ENCODE data around the gene RAD18.

DNA sequence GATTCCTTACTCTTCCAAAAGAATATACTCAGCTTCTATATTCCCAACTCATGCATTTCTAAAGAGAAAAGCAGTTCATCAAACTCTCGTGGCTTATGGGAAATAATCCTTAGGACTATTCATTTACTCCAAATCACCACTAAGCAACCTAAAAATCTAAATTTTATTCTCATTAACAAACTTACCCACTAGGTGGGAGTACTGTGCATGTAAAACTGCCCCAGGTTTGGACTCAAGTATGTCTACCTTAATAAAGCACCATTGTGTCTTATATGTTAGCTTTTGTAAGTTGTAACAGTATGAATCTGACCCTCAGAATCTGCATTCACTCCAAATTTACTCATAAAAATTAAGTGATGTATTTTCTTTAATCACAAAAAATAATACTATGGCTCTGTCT is 25.3 kb downstream of the RAD18 start:
- TF ChIP-seq, protein P1, sequence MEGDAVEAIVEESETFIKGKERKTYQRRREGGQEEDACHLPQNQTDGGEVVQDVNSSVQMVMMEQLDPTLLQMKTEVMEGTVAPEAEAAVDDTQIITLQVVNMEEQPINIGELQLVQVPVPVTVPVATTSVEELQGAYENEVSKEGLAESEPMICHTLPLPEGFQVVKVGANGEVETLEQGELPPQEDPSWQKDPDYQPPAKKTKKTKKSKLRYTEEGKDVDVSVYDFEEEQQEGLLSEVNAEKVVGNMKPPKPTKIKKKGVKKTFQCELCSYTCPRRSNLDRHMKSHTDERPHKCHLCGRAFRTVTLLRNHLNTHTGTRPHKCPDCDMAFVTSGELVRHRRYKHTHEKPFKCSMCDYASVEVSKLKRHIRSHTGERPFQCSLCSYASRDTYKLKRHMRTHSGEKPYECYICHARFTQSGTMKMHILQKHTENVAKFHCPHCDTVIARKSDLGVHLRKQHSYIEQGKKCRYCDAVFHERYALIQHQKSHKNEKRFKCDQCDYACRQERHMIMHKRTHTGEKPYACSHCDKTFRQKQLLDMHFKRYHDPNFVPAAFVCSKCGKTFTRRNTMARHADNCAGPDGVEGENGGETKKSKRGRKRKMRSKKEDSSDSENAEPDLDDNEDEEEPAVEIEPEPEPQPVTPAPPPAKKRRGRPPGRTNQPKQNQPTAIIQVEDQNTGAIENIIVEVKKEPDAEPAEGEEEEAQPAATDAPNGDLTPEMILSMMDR (IDR thresholded peaks at IDR 0.05): peak; percentile 64
- no peak for TF ChIP-seq RCOR1 (IDR thresholded peaks at IDR 0.05; ENCODE audit: low read length)
- TF ChIP-seq RFX5 (IDR thresholded peaks at IDR 0.05; ENCODE audit: low read length): no peak
- no peak for TF ChIP-seq MXI1 (IDR thresholded peaks at IDR 0.05; ENCODE audit: low read depth, low read length)
- TF ChIP-seq TEAD4 (IDR thresholded peaks at IDR 0.05; ENCODE audit: borderline replicate concordance, insufficient read depth): no peak

Measured in SK-N-SH (cell line).